IPS-NIHi7 (cell line): ENCODE data around the gene SKAP1.

Experiments used
- DNase-seq: peaks from one replicate; pipeline ENCODE4 v3.0.0; 2012; ENCODE audit warnings: mixed read lengths; ENCODE audit errors: extremely low spot score

Gene SKAP1

DNA sequence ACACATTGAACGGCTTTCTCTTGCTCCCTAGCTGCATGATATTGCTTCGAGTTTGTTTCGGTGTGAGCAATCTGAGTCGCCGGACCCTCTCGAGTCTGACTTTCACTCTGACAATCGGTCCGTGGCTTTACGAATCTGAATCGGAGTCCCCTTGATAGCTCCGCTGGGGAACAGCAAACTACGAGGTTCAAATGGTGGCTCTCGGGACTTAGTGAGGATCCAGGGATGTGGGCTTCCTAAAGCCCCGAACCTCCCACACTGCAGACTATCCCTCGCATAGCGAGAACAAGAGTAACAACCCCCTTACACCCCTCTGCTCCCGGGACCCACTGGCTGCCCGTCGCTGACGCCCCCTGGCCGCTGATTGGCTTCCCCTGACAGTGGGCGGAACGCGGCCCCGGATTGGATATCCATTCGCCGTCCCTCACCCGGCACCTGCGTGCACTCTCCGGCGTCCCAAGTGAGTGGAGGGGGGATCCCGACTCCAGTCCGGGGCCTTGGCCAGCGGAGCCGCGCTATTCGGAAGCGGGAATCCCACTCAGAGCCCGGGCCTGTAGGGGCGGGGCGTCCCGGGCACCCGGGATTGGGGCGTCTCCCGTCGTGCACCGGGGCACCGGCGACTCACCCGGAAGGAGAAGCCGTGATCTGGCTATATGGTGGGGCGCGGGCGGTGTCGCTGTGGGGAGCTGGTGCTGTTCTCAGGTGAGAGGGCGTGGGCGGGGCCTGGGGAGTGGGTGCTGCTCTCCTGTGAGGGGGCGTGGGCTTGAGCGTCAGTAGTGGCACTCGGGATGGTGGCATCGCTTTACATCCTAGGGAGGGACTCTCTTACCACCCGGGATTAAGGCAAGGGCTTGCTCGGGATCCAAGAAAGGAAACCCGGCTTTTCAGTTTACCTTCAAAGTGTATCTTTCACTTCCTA, 322.6 kb downstream of the SKAP1 start, which contains the start of gene SNX11:
Gene SNX11 (plus strand): TSS at position 630 of the 919 bp plus-strand sequence. CDS start 4,278 bp downstream, outside the sequence.
- DNase-seq: peak; percentile 94

DNA sequence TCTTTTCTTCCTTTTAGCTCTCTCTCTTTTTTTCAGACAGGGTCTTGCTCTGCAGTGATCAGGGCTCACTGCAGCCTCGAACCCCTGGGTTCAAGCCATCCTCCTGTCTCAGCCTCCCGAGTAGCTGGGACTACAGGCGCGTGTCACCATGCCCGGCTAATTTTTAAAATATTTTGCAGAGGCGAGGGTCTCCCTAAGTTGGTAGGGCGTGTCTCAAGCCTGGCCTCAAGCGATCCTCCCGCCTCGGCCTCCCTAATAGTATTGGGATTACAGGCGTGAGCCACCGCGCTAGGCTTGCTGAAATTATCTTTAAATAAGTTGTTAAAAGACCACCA, 323.2 kb downstream of the SKAP1 start:
- DNase-seq: no peak

GRCh38 chr17:48104440-48104839, 325.6 kb downstream of the SKAP1 start:
- DNase-seq: no peak

GRCh38 chr17:48102798-48103715, 327.0 kb downstream of the SKAP1 start:
- no peak for DNase-seq

GRCh38 chr17:48102043-48102750, 327.8 kb downstream of the SKAP1 start:
- no peak for DNase-seq

GRCh38 chr17:48101012-48101720, 328.8 kb downstream of the SKAP1 start, which contains the start of gene CBX1:
Gene CBX1 (minus strand): TSS chr17:48101478. CDS start chr17:48077004, 24,474 bp downstream.
- DNase-seq: peak; percentile 94

- DNase-seq: peak; percentile 66
These were observed 329.4 kb downstream of the SKAP1 start for GRCh38 chr17:48100591-48101011.

- DNase-seq: no peak
These were observed 329.9 kb downstream of the SKAP1 start for GRCh38 chr17:48100160-48100559.

DNA sequence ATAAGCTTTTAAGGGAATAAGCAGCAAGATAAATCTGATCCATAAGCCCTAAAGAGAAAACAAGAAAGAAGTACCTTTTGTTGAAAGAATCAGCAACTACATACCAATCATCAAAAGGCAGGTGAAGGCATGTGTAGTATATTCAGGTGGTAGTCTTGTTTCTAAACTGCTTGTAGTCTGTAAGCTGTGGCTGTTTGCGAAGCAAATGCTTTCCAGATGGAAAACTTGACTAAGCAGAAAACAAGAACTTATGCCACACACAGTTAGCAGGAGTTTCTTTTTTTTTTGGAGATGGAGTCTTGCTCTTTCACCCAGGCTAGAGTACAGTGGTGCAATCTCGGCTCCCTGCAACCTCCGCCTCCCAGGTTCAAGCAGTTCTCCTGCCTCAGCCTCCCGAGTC, 334.4 kb downstream of the SKAP1 start:
- no peak for DNase-seq

DNA sequence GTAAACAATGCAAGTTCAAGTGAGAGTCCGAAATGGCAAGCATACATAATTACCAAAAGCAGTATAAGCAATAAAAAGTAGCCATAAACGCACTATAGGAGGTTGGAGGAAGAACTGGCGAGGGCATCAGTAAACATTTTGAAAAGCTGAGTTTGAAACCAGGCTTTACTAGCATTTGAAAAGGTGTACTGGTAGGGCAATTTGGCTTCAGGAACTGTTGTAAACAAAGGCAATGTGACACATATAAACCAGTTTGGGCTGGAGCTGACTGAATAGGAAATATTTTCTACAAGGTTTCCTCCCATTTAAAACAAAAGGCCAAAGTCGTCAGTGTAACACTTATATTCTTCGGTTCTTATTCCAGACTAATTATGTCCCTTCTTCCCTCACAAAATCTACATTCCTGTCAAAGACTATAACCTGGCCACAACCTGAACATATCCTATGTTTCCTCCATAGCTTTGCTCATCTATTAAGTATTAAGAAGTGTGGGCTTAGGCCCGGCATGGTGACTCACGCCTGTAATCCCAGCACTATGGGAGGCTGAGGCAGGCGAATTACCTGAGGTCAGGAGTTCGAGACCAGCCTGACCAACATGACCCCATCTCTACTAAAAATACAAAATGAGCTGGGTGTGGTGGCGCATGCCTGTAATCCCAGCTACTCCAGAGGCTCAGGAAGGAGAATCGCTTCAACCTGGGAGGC, 336.5 kb downstream of the SKAP1 start:
- DNase-seq: no peak

GRCh38 chr17:48084932-48085331, 345.1 kb downstream of the SKAP1 start:
- no peak for DNase-seq
